Stimulated activated CD8-positive, alpha-beta memory T cell treated with anti-CD3 and anti-CD28 coated beads, Interleukin-12 subunit alpha, Interleukin-12 subunit beta, amount 100 ng/mL, for 4 hours (primary cell): ENCODE measurements around the gene TMEFF2.
"Not testable (repeated sequence)": the region's sequence is repeated elsewhere in the genome, so short reads cannot be mapped to it uniquely, and the experiment has no call there.

Experiments
- DNase-seq: peaks from one replicate; pipeline ENCODE4 v3.0.0-alpha.2; 2020; ENCODE audit warnings: low read depth

TMEFF2 gene

GRCh38 chr2:192183296-192183695, 11.4 kb downstream of the TMEFF2 start:
- no peak for DNase-seq

- DNase-seq = no peak
These were observed 27.8 kb downstream of the TMEFF2 start for GRCh38 chr2:192166946-192167345.

DNA sequence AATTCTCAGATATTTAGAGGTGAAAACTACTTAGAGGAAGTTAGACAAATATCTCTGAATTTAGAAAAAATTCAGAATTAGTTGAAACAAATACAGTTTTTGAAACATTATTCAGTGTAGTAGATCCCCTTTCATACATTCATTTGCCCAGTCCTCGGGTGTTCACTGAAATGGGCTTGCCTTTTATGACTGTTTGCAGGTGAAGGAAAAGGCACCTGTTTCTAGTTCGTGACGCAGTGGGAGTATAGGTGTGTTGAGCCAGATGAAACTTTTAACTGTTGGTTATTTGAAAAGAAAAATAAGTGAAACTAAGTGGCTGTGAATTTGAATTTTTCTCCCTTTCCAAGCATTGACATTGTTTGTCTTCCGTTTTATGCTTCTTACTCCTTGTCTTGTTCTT, 28.9 kb downstream of the TMEFF2 start:
- DNase-seq = no peak

DNA sequence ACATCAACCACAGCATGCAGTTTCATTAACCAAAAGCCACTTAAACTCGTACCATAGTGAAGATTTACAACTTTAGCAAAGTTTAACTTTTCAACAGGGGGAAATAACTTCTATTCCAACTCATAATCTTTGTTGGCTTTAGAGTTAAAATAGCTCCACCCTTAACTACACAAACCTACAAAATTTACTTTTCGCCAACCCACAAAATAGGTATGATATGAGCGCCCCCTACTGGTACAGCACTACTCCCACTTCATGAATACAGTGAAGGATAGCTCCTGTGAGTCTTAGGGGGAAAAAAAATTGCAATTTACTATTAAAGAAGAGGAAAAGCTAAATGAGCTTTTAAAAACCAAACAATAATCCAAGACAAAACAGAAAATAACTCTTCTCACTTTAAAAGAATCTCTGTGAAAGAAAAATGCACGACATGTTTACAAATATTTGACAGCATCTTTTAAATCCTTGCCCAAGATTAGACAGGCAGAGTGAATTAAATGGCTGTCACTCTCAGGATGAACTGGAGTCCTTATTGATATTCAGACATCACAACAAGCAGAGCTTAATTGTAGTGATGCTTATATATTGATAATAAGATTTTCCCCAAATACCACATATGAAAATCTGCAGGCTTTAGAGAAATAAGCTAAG, 32.2 kb downstream of the TMEFF2 start:
- DNase-seq = no peak

DNA sequence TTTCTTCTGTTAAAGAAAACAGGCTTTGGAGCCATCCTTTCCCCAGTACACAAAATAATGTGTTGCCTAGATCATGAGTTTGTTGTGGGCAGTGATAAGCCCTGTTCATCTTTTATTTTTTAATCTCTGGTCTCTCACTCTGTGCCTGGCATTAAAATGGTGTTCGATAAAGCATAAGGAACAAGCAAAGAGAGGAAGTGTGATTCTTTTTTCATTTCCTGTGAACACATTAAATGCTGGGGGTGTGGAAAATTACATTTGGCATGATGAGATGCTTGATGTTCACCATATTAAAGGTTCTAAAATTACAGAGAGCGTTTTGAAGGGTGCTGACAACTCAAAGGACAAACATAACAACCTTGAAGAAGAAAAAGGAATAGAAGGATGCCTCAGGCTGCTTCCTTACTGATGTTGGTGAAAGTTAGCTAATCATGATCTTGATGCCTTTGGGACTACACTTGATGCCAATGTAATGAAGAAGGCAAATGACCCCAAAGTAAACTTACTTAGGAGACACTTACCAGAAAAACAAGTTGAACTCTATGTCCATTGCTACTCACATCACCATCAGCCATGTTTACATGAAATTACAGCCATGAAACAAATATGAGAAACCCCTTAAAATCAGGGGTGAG, 33.0 kb downstream of the TMEFF2 start:
- no peak for DNase-seq

- DNase-seq = no peak
These were observed 35.0 kb downstream of the TMEFF2 start for GRCh38 chr2:192159736-192160135.

GRCh38 chr2:192159208-192159607, 35.5 kb downstream of the TMEFF2 start:
- DNase-seq = no peak

DNA sequence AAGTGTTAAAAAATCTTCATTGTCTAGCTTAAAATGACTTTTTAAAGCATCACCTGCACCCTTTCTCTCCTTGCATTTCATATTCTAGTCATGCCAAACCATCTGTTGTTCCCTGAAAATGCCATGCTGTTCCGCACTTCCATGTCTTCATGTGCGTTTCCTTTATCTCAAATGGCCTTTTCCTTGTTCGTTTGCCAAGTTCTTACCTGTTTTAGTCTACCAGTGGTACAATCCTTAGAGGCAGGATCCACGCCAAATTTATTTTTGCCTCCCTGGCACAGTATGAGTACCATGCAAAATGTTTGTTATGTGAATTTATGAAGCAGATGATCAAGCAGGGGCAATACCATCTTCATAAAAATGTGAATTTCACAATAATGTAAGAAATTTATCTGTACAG, 37.0 kb downstream of the TMEFF2 start:
- DNase-seq = no peak

DNA sequence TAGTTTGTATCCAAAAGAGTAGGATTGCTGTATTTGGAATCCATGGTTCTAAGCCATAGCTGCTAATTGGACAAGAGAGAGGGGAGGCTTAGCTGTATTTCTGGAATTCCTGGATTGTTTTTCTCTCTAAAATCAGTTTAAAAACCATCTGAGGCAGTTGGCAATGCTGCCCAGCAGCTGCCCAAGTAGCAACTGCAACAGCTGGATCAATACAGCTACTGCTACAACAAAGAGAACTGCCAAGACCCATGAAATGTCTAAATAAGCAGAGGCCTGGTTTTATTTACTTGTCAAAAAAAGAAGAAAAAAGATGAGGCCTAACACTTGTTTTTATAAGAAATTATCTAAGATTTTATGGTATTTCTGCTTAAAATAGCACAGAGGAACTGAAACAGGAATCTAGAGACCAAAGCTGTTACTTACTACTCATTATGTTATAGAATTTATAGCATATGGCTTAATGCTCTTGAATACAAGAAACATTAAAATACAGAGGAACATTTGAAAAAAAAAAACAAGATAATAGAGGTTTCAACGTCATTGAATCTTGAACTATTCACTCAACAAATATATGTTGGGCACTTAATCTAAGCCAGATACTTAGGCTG, 39.1 kb downstream of the TMEFF2 start:
- no peak for DNase-seq

GRCh38 chr2:192153561-192153960, 41.2 kb downstream of the TMEFF2 start:
- DNase-seq = no peak

GRCh38 chr2:192151853-192152252, 42.9 kb downstream of the TMEFF2 start:
- no peak for DNase-seq

DNA sequence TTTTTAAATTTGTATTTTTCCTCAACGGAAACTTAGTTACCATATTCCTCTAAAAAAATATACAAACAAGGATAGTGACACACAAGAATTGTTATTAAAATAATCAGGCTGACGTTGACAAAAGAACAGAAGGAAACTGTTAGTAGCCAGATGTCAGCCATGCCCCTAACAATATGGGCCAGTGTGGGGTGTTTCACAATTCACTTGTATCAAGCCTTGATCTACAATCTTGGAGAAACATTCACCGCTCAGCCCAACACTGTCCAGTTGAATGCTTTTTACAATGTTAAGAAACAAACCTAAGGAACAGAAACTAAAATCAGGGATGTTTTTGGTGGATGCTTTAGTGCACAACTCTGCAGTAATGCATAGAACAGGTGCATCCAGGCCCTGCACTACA, 44.6 kb downstream of the TMEFF2 start:
- no peak for DNase-seq

DNA sequence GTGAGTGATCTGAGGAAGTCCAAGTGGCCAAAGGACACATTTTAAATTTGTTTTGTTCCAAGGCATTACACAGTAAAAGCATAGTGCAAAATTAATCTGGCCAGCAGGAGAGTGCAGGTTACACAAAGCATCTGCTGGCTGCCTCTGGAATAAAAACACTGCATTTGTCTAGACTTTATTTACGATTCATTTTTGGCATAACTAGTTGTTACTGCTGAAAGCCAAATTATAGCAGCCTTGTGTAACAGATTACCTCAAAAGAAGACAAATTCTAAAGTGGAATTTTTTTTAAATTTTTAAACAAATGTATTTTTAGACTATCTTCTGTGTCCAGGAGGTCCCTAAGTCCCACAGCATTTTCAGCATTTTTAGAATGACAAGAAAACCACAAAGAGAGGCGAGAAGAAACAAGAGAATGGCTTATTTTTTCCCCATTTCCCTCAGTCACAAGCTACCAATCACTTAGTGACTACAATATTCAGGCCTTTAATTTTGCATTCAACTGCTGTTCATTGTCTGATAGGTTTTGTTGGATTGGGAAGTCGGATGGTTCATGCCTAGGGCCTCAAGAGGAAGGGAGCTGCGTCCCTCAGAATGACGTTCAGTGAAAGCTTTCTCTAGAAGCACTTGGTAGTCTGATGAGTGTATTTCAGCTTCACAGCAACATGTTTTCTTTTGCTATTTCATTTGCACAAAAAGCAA, 46.0 kb downstream of the TMEFF2 start:
- no peak for DNase-seq

DNA sequence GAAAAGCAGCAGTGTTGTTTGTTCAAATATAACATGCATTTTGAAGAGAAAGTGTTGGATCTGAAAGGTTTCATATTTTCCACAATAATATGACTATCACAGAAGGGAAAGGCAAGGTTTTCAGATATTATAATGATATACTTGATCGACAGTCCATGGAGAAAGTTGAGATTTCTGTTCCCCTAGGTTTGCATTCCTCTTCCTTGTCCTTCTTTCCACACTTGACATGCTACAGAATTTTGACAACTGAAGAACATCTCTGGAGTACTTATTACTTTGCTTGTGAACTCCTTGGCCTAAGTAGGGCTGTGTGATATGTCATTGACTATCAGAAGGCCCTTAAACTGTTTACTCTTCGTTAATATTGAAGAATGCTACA, 46.5 kb downstream of the TMEFF2 start:
- DNase-seq = no peak

GRCh38 chr2:192146069-192147015, 48.4 kb downstream of the TMEFF2 start:
- DNase-seq = no peak

GRCh38 chr2:192145496-192145895, 49.2 kb downstream of the TMEFF2 start:
- no peak for DNase-seq

GRCh38 chr2:192140236-192140839, 54.4 kb downstream of the TMEFF2 start:
- no peak for DNase-seq

DNA sequence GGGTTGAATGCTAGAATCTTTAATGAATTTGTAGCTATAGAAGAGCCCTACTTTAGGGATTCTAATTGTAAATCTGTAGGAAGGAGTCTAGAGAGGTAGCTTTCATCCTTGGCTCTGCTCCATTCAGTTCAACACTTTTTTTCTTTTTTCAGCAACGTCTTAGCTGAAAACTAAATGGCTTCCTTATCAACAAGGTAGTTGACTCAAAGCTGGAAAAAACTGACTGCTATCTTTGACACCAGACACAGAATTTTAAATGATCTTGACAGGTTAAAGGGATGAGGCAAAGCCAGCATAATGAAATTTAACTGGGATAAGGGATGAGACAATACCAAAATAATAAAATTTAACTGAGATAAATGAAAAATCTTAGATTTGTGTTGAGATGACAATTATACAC, 54.9 kb downstream of the TMEFF2 start:
- no peak for DNase-seq

DNA sequence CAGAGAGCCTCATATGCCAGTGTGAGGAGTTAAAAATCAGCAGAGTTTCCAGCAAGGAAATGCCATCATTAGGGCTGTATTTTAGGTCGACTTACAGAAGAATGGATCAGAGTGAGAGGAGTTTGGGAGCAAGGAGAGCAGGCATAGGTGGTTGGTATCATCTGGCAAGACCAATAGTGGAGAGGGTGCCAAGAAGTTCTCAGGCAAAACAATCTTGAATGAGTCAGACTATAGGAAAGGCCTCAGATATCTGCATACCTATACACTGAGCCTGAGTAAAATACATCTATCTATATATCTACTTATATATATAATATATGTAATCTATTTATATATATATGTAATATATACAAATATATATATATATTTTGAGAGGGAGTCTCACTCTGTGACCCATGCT, 57.3 kb downstream of the TMEFF2 start:
- DNase-seq = no peak

DNA sequence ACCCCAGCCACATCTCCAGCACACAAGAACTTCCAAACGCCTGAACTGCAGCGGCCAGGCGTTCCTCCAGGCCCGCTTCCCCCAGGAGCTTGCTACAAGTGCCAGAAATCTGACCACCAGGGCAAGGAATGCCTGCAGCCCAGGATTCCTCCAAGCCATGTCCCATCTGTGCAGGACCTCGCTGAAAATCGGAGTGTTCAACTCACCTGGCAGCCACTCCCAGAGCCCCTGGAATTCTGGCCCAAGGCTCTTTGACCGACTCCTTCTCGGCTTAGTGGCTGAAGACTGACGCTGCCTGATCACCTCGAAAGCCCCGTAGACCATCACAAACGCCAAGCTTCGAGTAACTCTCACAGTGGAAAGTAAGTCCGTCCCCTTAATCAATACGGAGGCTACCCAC, 62.1 kb downstream of the TMEFF2 start:
- not testable (repeated sequence) for DNase-seq

GRCh38 chr2:192130312-192130711, 64.4 kb downstream of the TMEFF2 start:
- DNase-seq = not testable (repeated sequence)

DNA sequence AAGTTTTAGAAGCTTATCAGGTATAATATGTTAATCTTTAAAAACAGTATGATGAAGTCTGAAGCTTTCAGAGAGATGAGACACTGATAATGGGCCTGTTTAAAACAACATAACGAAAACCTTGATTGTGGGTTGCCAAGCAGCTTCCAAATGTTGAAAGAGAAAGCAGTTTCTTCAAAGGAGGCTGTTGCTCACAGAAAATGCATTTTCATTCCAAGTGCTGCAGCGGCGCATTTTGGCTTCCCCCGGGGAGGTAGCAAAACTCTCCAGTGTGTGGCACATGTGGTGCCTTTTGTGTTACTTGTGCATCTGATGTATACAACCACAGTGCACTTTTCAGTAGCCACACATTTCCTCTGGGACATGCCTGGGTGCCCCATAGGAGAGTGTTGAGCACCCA, 66.1 kb downstream of the TMEFF2 start:
- DNase-seq = no peak
